GM03348 (cell line): ENCODE results near the gene EPB42.
A peak's percentile ranks its signal among the peaks of the same experiment; 100 is the strongest.

Experiments used
- DNase-seq: peaks from one replicate; pipeline ENCODE4 v3.0.0; 2012; ENCODE audit warnings: low spot score

The EPB42 gene

DNA sequence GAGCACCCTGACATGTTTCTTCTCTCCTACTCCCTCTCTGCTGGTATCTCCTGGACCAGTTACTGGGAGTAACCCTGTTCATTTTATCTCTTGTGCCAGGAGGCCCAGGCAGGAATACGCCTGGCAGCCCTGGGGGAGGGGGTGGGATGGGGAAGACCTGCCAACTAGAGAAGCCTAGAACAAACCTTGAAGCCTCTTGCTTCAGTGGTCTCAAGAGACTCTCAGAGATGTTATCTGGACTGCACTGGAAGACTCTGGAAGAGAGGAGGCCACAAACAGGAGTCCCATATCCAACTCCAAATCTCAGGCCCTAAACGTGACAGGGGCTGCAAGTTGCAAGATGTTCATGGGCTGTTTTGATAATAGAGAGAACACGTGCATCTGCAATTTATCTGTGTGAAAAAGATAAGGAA lies at the start of gene EPB42:
TSS of gene EPB42 (minus strand) at position 28 of the 413 bp plus-strand sequence. CDS start 193 bp downstream, outside the sequence.
- no peak for DNase-seq

DNA sequence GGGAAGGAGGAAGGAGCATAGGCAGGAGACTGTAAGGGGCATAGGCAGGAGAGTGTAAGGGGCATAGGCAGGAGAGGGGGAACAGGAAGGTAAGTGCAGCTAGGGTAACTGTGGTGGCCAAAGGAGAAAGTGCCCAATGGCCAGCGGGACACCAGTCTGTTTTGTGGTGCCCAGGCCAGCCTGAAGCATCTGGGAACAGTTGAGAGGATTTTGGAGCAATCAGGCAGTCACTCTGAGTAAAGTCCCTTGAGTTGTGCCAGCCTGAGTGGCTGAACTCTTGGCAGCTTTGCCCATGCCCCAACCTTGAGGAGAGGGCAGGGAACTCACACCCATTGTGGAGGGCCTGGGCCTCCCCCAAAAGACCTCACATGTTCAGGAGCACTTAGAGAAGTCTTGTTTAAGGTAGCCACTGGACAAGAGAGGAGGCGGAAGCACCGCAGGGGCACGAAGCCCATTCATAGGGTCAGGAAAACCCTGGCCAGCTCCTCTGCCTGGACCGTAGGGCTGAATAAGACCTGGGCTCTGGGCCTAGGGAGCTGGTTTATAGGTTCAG lies 49.4 kb upstream of the EPB42 start:
- DNase-seq, result no peak

DNA sequence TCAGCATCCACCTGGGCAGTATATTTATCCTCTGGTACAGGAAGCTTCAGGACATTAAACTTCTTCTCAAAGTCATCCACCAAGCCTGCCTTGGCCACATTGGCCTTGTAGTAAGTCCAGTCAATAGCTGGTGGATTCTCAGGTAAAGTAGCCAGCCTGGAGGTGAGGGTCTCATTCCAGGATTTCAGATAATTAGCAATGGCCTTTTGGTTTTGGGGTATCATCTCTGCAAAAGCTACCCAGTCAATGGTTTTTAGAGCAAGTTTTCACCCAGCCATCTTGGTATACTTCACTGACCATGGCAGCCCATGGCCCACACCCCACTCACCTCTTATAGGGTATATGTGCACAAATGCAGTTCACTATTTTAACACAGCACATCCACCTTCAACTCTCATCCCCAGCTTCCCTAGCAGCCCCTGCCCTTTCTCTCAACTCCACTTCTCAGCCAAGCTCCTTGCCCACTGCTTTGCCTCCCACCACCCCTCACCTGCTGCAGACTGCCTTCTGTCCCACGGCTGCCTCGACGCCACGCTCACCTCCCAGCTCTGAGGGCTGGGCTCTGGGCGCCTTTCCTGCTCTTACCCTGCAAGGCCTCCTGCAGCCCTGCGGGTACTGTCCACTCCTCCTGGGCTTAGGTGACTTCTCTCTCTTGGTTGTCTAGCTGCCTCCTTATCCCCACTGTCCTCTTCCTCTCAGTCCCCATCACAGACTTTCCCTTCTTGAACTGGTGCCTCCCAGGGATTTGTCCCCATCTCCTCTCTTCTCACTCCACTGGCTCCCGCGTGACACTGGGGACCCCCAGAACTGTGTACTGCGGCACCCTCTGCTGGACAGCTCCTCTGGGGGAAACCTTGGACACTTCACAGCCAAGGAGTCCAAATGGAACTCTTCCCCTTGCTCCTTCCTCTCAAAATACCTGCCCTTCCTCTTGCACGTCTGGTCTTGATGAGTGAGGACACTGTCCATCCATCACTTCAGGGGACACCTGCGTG lies 47.6 kb upstream of the EPB42 start:
- DNase-seq, result peak; percentile 41

DNA sequence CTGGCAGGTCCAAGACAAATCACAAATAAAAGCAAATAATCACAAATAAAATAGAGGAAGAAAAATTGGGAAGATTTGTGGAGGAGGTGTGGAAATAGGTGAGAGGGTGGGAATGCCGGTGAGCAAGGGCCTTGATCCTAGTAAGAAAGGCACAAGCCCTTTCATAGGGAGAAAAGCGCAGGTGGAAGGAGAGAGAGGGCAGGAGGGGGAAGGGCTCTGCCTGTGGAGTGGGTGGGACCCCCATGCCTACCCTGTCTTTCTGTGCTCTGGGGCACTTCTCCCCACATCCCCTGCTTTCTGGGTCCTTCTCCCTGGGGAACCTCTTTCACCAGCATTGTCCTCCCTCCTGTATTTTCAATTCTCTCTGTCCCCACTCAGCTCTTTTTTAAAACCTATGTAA lies 46.6 kb upstream of the EPB42 start:
- no peak for DNase-seq

DNA sequence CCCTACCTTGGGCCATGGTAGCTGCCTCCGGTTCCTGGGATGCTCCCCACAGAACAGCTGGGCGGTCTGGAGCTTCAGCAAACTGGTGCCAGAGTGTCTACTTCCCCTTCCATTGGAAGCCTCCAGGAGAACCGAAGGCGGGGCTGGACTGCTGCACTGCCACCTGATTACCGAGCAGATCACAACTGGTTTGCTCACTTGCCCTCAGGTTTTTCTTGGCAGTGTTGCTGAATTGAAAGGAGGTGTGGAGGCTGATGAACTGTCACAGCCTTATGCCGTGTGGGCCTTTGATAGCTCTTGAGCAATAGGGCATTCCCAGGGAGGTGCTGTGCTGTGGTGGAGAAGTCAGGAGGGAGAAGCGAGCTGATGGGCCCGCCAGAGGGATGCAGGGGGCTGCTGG lies 46.0 kb upstream of the EPB42 start, which contains the start of gene TGM5:
TSS of gene TGM5 (minus strand) at position 95 of the 400 bp plus-strand sequence. CDS start at position 16, 79 bp downstream.
- DNase-seq, result no peak

DNA sequence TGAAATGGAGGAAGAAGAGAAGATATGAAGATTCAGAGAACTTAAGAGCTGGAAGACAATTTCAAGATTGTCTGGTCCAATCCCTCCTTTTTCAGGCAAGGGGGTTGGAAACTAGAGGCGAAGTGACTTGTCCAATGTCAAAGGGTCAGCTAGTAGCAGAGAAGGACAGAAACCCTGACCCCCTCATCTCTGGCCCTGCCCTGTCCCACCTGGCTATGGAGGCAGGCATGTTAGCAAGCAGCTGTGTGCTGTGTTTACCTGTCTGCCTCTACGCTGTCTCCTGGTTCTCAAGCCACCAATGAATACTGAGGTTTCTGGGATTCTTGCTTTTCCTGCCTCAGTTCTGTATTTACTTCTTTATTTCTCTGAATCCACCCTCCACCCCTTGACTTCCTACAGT lies 45.6 kb upstream of the EPB42 start:
- no peak for DNase-seq

DNA sequence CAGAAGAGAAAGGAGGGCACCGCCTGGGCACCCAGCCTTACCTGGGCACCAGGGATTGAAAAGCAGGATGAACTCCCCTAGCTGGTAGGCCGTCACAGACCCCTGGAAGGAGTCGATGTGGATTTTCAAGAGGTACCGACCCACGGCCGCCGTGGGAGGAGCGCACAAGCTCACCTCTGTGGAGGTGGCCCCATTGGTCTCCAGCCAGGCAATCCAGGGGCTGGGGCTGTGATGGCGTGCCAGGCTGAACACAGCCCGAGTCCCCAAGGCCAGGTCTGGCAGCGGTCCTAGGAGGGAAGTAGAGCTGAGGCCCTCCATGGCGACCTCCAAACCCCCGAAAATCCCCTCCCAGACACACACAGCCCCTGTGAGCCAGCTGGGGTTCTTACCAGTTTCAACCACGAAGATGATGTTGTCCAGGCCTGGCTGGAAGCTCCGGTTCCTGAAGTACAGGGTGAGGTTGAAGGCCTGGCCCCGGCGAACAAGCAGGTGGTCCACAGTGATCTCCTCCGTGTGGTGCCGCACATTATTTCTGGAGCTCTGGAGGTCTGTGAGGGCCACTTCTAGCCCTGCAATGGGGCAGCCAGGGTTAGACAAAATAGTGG lies 39.3 kb upstream of the EPB42 start:
- DNase-seq, result no peak

DNA sequence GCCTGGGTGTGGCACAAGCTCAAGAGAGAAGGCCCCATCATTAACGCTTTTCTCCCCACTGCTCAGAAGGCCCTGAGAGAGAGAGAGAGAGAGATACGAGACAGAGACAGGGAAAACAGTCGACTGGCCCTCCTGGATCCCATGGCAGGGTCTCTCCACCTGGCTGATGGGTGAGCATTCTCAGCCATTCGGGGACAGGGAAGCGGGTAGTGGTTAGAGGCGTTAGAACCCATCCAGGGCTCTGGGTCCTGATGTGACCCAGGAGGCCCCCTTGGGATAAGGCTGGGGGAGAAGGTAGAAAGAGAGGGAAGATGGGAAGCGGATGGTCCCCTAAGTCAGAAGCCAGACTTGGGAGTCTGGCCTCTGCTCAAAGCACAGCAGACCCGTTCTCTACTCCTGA lies 38.0 kb upstream of the EPB42 start:
- DNase-seq, result no peak

DNA sequence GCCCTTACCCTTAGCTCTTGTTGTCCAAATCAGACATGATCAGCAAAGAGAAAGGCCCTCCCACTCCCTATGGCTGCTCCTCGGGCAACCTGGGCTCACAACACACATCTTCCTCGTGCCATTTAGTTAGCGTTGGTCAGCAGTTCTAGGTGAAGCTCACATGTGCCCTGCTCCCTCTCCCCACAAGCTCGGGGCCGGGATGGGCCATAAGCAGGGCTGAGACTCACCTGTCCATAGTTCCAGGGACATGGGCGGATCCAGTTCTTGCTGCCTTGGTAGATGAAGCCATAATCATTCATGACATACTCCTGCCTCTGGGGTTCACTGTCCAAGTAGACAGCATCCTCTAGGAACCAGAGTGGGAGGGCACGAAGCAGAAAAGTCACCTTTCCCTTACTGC lies 35.5 kb upstream of the EPB42 start:
- no peak for DNase-seq

DNA sequence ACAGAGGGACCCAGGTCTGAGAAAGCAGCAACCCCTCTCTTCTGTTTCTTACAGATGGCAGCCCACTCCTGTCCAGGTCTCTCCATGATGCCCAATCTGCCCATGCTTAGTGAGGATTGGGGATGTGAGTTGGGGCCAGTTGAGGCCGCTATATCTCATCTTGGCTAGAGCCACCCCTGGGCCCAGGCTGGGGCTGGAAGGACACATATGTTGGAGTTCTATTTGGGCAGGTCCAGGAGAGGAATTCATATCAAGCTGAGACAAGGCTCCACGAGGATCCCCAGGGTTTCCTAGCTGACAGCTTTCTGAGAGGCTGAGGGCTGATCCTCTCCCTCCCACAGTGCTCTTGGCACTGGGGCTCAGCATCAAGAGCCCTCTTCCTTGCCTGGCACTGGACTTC lies 34.6 kb upstream of the EPB42 start:
- no peak for DNase-seq

DNA sequence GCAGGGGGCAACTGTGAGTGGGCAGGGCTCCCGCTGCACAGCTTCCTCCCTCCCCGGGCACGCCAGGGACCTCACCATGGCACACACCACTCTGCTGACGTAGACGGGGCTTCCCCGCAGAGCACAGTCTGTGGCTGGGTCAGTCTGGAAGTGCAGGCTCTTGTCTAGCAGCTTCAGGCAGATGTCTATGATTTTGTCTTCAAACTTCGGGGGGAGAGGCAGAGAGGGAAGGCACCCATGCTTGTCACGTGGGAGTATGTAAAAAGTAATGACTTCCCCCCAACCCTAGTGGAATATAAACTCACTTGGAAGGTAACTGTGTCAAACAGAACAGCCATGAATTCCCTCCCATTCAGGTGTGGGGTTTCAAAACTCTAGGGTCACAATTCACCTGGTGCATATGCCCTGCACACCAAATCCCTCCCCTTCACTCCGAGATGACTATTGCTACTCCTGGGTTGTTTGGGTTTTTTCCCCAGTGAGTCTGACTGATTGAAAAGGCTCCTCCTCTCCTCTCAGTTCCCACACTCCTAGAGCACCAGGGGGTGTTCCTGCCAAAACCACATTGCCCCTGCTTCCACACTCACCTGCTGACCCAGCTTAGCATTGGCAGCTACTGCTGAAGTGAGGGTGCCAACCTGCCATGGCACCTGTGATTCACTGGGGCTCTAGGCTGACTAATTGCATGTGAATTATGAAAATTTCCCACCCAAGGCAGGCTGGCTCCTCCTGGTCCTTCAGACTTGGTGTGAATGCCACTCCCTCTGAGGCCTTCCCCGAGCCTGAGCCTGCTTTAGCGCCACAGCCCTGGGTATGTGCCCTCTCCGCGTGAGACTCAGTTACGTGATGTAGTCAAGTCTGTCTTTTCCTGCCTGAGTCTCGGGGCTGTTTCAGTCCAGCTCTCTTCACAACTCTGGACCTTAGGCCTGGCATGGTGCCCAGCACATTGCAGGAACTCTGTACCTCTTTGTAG lies 32.9 kb upstream of the EPB42 start:
- DNase-seq, result no peak

DNA sequence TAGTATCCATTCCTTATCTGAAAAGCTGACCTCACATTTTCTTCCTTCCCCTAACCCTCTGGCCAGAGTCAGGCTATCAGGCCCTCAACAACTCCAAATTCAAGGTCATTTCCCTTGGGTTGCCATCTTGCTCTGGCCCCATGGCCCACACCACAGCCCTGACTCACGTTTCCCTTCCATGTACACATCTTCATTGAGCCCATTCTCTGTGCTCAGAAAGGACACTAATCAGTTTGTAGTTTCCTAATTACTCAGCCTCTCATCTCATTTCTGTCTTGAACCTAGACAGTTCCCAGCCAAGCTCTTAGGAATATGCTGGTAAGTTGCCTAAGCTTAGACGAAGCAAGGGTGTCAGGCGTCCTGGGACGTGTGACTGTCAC lies 31.0 kb upstream of the EPB42 start:
- DNase-seq, result no peak

DNA sequence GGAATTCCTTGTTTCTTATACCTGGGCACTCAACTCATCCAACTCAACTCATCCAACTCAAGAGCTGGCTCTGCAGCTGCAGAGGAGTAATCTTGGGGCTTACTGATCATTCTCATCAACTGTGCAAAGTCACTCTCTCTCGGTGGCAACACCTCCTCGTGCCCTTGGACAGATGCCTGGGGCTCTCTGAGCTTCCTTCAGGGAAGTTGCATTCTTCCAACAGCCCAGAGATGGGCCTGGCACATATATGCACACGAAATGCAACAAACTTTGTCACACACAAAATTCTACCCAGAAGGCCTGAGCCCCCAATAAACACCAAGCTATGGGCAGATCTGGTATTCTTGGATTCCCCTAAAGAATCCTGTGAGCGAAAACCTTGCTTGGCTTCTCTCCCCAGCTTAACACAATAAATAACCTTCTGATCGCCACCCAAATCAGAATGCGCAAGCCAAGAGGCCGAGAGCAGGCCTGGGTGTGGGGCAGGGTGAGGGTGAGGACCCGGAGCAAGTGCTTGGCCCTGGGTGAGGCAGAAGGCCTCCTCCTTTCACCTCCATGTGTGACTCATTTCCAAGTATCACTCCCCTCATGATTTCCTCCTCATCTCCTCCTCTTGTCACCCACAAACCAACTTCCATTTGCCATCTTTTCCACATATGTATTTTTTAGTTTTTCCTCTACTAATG lies 30.5 kb upstream of the EPB42 start:
- no peak for DNase-seq

DNA sequence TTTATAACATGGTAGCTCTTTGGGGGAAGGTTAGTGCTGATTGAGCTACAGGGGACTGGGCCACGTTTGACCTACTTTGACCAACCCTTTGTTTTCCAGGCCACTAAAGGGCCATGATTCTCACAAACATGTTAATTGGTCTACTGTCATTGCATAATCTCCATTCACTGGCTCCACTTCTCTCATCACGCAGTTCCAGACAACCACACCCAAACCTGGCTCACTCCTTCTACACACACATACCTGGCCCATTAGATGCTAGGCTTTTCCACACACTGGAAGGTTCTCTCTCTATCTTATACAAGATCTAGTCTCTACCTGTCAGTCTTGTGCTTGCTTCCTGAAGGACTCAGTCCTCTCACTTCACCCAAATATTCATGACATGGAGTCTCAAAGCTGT lies 30.0 kb upstream of the EPB42 start:
- no peak for DNase-seq

DNA sequence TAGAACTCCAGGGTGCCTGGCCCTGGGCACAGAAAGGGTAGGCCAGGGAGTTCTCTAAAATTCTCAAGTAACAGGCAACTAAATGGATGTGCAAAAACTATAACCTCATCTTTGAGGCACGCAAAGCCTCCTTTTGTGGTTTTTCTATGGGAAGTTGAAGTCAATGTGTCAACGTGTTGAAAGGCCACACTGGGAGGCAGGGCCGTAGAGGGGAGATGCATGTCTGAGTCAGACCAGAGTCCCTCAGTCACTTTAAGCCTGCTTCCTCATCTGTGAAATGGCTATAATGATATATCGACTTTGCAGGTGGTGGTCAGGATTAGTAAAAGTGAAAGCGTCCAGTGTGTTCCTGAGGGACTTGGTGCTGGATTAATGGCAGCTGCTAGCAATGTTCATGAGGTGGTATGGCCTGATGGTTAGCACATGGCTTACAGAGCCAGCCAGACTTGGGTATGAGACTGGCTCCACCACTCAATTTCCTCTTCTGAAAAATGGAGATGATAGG lies 28.9 kb upstream of the EPB42 start:
- peak; percentile 78 for DNase-seq

DNA sequence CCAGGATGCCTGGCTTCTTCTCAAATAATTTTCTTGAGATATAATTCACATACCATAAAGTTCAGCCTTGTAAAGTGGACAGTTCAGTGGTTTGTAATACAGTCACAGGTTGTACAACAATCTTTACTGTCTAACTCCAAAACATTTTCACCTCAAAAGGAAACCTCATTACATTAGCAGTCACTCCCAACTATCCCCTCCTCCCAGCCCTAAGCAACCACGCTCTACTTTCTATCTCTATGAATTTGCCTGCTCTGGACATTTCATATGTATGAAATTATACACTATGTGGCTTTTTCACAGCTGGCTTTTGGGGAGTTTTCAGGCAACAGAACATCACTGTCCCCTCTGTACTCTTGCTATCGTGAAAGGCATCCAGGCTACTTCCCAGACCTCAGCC lies 28.4 kb upstream of the EPB42 start:
- DNase-seq, result no peak

DNA sequence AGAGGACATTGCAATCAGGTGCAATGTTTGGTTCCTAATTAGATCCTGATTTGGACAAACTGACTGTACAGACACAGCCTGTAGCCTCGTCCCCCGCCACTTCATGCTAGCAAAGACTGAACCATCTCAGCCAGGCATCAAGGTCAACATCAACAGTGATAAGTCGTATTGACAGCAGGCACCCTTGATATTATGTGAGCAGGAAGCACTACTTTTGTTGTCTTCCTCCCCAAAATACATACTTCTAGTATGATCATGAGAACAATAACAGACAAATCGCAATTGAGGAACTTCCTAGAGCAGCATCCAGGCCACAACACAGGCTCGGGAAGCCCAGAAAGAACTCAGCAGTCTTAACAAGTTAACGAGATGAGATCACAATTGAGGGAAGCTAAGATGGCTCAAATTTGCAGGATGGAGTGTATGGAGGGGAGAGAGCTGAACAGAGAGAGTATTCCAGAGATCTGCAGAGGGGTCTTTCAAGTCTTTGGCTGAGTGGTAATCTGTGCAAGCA lies 25.5 kb upstream of the EPB42 start:
- DNase-seq, result no peak

DNA sequence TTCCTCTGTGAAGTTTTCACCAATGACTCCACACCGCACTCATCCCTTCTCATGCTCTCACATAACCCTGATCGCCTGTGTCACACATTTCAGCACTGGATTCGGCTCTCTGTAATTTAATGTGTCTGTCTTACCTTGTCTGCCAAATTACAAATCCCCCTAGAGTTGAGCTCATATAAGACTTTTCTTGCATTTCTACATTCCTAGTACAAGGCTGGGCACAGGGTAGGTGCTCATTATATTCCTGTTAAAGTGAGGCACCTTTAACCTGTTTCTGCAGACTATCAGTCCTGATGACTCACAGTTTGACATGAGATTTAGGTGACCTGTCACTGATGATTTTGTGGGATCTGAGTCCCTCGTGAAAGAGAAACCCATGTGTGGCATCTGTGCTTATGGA lies 23.3 kb upstream of the EPB42 start:
- no peak for DNase-seq

DNA sequence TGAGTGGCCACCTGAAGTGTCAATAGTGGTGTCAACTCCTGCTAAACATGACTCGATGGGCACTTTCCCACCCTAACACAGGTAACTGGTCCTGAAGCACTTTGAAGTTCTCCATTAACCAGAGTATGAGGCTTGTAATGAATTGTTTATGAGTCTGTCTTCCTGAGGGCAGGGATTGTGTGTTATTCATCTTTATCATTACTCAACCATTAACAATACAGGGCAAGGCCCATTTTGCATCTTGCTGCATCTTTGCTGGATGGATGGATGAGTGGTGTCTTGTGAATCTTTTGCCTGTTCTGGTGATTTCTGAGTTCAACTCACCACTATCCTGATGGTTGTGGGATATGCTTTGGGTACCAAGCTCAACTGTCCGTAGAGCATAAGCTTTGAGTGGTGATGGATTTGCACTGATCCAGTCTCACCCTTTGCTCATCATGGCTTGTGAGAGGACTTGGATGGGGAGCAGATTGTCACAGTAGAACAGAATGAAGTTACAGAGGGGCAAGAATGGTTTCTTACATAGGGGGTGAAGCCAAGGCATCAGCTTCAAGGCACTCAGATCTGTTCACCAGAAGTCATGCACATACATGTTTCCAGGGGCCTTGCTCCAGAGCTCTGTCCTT lies 22.3 kb upstream of the EPB42 start:
- DNase-seq, result no peak

DNA sequence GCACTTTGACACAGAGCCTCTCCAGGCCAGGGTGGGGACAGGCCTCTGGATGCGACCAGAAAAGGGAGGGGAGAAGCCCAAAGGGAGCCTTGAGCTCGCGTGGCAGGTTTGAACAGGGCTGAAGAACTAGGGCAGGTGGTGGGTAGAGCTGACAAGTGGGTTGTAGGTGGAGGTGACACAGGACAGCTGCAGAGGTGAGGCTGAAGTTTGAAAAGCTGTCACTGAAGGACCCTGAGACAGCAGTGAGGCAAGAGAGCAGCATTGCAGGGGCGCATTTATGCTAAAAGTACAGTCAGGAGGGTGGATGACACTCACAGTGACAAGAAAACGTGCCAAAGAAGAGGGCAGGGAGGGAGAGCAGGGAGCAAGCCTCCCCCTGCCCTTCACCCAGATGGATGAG lies 21.8 kb upstream of the EPB42 start:
- no peak for DNase-seq
